Sciatic nerve (tissue), 2 donors: ENCODE measurements around the gene PIK3C2B. TPM values are rescaled to one million over a fixed set of nuclear protein-coding genes. Genes with fewer than 3 reads are reported as not detected.

ENCODE experiments used
- ATAC-seq: fragments of 200-7000 bp; cut with Tn5 transposase; one replicate; pipeline ENCODE4 v1.9.1; 2020; ENCODE audit warnings: mild to moderate bottlenecking, moderate library complexity
- DNase-seq: peaks from one replicate; pipeline ENCODE4 v3.0.0-alpha.2; 2020; ENCODE audit warnings: low spot score
- intact Hi-C: fragments of 100-400 bp; cut with DNase I; formaldehyde crosslinking; loops from one replicate; pipeline ENCODE4 v1.14.2; 2022
- total RNA-seq: library from RNA; stranded (reverse); fragmentation: NEBNext Ultra II Directional; extraction: Animal tissue kit (Norgen Biotek cat#: 25700); gene quantifications from one replicate; pipeline ENCODE4 v1.2.1, GENCODE V29; 2021
- donor health status: DM: no; HTN: no; CAD: no.
- donor health status: DM: no; HTN: no; CAD: no.

Gene PIK3C2B
- total RNA-seq, 1 donor from 2014 or later: 52.2 TPM

GRCh38 chr1:204464187-204464631 is 30.4 kb downstream of the PIK3C2B start:
- intact Hi-C loops: no loop called here
- ATAC-seq (no peak), DNase-seq (no peak)

DNA sequence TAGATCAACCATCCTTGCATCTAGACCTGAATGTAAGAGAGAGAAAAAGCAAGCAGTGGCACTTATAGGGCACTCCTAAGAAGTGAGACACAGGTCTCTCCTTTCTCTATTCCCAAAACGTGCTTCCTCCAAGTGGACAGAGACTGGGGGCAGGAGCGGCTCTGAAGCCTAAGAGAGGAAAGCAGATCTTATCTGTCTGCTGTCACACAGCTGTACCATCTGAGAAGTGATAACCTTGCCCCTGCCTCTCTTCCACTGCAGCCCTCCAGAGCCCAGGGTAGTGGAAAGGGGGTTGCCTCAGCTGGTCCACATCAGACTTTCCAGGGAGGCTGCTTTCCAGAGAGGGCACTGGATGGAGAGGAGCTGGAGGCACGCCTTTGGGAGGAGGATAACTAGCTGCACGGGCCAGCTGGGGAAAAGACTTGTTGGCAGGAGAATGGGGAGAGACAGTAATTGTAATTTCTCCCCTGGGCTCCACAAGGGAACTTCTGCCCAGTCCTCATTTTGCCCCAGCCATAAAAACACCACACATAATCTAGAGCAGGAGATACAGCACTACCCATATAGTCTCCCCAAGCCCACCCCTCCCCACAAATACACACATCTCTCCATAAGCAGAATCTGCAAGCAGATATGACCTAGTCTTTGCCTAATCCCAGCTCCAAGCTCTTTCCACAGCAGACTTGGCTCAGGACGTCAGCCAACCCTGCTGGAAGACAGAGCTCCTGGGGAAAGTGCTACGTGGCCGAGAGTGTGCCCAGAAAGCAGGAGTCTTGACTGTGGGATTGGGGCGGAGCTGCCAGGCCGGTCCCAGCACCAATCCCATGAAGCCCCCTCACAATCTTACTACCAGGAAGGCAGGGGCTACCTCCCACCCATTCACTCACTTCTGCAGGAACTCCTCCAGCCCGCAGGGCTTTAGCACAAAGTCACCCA is 31.2 kb downstream of the PIK3C2B start:
- ATAC-seq (peak; percentile 55), DNase-seq (no peak)
- intact Hi-C loops: no loop called here

DNA sequence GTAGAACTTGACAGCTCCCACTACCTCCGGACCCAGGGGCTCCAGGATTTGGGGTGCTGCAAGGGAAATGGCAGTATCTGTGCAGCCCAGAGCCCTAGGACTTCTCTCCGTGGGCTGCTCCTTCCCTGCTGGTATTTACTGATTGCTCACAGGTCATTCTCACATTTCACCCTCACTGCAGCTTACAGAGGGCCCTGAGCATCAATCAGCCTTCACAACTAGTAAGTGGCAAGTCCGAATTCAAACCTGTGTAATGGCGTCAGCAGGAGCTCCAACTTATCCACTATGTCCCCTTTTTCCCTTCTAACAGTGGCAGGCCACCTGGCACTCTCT is 32.4 kb downstream of the PIK3C2B start:
- intact Hi-C loops: no loop called here
- DNase-seq: no peak
- ATAC-seq: no peak

DNA sequence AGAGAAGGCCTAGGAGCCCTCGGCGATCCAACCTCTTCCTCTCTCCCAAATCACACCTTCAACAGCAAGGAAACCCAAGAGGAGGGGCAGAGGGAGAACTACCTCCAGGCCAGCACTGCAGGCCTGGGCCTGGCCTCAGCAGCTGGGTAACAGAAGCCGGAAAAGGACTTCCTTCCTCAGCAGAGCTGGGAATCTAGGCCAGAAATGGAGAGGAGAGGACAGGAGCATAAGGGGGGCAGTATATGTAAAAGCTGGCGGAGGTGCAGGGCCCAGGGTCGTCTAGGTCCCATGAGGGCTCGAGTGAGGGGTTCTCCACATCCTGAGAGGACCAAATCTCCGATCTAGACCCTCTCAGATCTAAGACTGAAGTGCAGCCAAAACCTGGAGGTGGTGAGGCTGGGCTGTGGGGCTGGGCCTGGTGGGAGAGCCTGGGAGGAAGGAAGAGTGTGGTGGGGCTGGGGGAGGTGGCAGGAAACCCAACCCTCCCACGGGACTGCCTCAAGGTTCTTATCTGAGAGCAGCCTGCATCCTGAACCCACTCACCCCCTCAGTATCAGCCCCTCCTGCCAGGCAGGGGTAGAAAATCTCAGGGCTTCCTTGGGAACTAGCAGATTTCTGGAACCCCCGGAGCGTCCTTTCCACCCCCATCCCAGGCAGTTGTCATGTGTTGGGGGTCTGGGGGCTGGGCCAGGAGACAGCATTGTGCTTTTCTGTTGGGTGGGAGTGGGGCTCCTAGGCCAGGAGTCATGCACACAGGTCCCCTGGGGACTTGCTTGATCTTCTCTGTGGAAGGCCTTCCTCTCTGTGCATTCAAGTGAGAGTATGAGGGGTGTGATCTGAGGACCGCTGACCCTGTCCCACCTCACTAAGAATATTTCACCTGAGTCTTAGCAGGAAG is 33.0 kb downstream of the PIK3C2B start:
- intact Hi-C loops: no loop called here
- DNase-seq (no peak), ATAC-seq (no peak)

DNA sequence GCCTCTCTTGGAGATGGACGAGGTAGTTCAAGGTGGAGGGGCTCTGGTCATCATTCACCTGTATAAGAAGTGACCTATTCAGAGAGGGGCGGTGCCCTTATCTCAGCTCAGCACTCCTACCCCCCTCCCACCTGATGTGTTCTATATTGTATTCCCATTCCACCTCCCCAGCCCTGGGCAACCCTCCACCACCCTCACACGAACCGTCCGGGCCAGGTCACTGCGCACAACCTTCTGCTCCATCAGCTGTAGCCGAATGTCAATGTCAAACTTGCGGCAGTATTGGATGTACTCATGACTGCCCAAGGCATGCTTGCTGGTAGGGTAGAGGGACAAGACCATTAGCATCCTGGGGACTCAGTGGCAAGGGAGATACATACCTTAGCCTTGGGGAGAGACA is 34.3 kb downstream of the PIK3C2B start:
- ATAC-seq: no peak
- intact Hi-C loops: no loop called here
- DNase-seq: no peak

DNA sequence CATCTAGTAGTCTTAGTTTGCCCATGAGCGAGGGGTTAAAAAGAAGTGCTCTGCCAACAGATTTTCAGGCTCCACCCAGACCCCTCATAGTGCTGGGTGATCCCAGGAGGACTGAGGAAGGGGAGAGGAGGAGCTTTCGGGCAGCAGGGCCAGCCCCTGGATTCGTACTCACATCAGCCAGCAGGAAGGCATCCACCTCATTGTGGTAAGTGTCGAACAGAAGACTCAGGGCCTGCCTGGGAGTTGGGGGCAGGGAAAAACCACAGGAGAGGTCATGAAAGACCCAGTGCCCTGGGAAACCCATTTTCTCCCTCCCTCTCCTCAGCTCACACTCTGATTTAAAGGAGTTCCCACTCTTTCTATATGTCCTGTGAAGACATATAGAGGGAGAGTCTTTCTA is 34.9 kb downstream of the PIK3C2B start:
- DNase-seq (no peak), ATAC-seq (no peak)
- intact Hi-C loops: no loop called here

- no peak for ATAC-seq
- intact Hi-C loops: no loop called here
- no peak for DNase-seq
Observed at GRCh38 chr1:204457666-204458065, 36.9 kb downstream of the PIK3C2B start.

GRCh38 chr1:204456826-204457442 is 37.7 kb downstream of the PIK3C2B start:
- ATAC-seq (peak; percentile 95), DNase-seq (no peak)
- intact Hi-C loops: no loop called here

GRCh38 chr1:204455831-204456145 is 38.8 kb downstream of the PIK3C2B start:
- intact Hi-C loops: no loop called here
- no peak for DNase-seq
- no peak for ATAC-seq

- ATAC-seq: no peak
- intact Hi-C loops: no loop called here
- no peak for DNase-seq
Observed at GRCh38 chr1:204455063-204455830, 39.4 kb downstream of the PIK3C2B start.

DNA sequence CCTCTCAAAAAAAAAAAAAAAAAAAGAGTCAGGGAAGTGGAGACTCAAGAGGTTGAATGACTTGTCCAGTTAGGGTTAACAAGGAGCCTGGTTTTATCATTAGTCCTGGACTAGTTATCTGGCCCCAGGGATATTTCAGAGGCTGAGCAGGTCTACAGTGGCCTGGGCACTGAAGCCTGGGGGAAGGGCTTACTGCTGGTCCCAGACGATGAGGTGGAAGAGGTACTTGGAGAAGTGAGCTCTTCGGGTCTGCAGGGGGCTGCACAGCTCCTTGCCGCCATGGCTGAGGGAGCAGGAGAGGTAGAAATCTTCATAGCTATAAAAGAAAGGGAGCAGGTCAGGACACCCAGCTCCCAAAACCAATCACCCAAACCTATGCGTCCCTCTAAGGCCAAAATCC is 40.1 kb downstream of the PIK3C2B start:
- DNase-seq (no peak), ATAC-seq (no peak)
- intact Hi-C loops: no loop called here

DNA sequence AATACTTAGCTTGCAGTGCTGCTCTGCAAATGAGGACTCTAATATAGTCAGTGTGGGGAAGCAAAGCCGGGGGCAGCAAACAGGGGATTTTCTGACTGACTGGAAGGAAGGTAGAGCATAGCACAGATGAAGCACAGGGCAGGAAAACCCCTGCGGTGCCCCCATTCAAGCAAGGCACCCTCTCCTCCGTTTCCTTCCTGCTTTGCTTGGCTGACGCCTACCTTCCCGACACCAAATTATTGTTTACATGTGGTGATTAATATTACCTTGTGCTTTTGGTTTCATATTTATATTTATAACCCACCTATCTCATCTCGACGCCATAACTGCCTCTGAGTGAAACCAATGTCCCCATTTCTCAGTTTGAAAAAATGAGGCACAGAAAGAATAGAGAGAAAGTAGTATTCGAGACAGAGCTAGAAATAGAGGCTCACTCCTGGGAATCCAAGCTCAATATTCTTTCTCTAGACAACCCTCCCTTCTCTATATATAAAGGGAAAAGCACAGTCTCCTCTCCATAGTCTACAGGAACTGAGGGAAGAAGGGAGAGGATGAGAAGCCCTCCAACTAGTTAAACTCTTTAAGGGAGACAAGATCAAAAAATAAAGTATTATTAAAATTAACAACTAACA is 41.3 kb downstream of the PIK3C2B start:
- ATAC-seq: no peak

GRCh38 chr1:204451352-204452124 is 43.1 kb downstream of the PIK3C2B start:
- ATAC-seq (no peak), DNase-seq (no peak)
- intact Hi-C loops: no loop called here

More for the DNA sequence above, 41.3 kb downstream of the PIK3C2B start:
- no peak for DNase-seq
- intact Hi-C loops: no loop called here

DNA sequence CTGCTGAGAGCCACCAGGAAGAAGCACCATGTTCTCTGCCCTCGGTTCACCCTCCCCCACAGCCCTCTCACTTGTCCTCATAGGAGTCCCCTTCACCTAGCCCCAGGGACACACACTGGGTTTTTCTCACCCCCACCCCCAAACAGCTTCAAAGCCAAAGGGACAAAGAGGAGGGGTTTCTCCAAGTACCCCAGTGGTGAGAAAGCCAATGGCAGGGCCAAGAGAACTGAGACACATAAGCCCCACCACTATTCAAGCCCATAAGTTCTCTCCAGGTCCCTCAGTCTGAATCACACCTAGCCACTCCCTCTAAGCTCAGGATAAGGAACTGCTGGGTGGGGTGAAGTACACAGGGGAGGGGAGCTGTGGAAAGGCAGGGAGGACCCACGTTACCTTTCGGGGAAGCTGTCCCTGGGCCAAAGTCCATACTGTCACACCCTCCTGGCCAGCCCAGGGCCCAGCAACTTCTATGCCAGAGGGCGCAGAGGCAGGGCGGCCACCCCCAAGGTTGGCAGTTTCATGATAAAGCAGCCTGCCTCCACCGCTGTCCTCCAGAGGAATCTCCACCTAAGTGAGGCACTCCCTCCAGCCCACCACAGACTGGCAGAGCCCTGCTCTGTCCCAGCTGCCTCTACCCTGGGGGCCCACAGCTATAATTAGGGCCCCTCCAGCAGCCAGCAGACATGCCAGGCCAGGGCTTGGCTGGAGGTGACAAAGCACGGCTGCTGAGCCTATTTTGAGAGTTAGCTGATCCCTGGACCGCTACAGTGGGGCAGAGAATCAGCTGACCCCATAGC is 43.9 kb downstream of the PIK3C2B start:
- ATAC-seq (no peak), DNase-seq (no peak)
- intact Hi-C loops: no loop called here

DNA sequence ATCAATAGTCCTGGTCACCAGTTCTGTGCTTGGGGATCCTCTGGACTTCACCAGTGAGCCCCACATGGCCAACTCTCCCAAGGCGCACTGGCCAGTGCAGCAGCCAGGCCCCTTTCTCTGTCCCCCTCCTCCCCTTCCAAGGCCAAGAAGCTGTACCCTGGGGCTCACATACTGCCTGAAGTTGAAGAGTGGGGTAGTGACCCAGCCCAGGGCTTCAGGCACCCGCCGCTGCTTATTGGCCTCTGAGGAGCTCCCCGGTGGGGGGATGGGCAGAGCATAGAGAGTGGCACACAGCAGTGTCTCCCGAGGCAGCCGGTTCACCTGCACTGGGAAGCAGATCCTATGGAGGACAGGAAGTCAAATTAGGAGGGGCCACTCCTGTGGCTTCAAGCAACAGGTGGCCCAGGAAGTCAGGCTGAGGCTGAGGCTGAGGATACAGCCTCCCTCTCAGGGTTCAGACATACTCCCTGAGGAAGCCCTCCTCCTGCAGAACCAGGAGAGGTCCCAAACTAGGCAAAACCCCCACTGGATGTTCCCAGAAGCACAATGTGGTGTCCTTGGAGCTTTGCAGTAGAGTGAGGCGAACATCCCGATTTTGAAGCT is 44.8 kb downstream of the PIK3C2B start:
- intact Hi-C loops: loop anchor here (5.0 kb wide), 1 partner anchor 43 kb away; the partner anchor contains the start of gene PIK3C2B
- no peak for ATAC-seq
- DNase-seq: no peak

- no peak for DNase-seq
Observed at GRCh38 chr1:204448991-204449677, 45.5 kb downstream of the PIK3C2B start.

More at GRCh38 chr1:204448991-204449677, 45.5 kb downstream of the PIK3C2B start:
- intact Hi-C loops: loop anchor here (5.0 kb wide), 1 partner anchor 43 kb away; the partner anchor contains the start of gene PIK3C2B
- ATAC-seq: no peak
